GM21390 (cell line): ENCODE measurements around the gene LECT2.

ENCODE experiments used
- ATAC-seq: cut with Tn5 transposase; IDR thresholded peaks from one replicate; pipeline ENCODE4 v1.9.1; 2021; ENCODE audit not compliant: unreplicated experiment

The LECT2 gene

DNA sequence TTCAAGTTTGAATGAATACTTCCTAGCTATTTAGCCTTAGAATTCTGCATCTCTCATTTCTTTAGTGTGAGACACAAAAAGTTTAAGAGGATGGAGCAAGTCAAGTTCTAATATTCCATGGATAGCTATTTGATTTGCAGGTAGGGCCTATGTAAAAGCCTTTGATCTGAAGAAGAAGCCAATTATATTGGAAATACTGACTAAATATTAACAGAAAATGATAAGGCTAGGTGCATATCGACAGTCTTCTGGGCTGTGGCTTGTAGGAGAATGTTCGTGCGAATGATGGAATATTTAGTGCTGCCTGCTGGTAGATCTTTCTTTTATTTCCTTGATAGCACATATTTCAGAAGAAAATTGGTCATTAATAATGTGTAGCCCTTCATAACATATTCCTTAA, at the start of gene LECT2:
Gene LECT2, minus strand, starts transcription at position 85 of the 400 bp plus-strand sequence. CDS start 150 bp downstream, outside the sequence.
- ATAC-seq = no peak

GRCh38 chr5:136004436-136004835, 49.7 kb upstream of the LECT2 start:
- no peak for ATAC-seq

GRCh38 chr5:136001466-136001981, 46.7 kb upstream of the LECT2 start:
- ATAC-seq = no peak

DNA sequence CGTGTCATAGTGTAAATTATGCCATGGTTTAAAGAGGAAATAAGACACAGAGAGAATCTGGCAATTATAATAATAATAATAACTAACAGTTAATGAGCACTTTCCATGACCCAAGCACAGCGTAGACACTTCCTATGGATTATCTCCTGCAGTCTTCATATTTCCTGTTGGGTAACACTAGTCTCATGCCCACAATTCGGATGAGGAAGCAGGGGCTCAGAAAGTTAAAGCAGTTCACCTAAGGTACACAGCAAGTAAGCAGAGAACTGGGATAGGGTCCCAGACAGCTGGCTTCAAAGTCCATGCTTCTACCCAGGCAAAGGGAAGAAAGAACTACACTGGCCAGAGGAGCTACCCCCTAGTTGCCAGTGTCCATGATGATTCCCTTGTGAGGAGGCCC, 46.1 kb upstream of the LECT2 start:
- no peak for ATAC-seq

DNA sequence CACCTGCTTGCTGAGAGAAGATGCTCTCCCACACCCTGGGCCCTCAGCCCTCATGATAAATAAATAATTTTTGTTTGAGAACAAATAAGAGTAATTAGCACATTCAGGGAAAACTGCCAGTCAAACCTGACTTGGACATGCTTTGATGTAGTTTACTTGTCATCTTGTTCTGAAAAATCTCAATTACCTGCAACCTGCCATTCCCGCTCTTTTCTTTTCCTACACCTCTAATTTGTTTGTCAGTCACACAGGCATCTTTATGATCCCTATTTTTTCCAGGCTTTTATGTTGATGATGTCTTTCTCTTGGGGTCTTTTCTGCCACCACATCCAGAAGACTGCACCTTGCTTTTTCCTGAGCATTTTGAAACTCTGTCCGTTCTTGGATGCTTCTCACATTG, 45.4 kb upstream of the LECT2 start:
- ATAC-seq = no peak

- ATAC-seq = no peak
Observed at GRCh38 chr5:135999406-136000139, 44.8 kb upstream of the LECT2 start.

DNA sequence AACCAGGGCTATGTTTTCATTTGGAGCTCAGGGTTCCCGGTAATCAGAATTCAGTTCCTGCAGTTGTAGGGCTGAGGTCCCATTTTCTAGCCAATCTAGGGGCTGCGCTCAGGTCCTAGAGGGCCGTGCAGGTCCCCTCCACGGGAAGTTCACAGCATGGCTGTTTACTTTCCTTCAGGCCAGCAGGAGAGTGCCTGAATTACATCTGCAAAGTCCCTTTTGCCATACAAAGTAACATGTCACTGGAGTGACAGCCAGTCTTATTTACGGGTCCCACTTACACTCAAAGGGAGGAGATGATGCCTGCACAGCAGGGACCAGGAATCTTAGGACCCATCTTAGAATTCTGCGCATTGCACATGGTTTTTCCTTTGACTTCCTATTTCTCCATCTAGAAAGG, 44.1 kb upstream of the LECT2 start:
- ATAC-seq = no peak

GRCh38 chr5:135997673-135998335, 43.0 kb upstream of the LECT2 start:
- no peak for ATAC-seq

DNA sequence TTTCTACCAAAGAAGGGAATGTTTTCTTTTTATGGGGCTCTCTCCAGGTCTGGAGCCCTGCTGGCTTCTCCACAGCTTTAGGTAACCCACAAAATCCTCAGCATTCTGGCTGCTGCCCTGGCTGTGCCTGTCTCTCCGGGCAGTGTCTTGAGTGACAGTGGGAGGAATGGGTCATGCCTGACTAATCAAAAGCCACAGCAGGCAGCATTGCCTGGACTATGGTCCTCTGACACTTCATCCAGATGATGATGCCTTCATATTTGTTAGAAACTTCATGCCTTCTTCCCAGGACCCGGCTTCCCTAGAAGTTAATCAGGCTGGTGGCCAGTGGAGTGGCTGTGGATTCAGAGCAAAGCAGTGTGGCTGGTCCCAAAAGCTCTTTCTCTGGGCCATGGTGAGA, 41.8 kb upstream of the LECT2 start:
- no peak for ATAC-seq

GRCh38 chr5:135995976-135996375, 41.2 kb upstream of the LECT2 start:
- no peak for ATAC-seq

GRCh38 chr5:135993880-135994636, 39.3 kb upstream of the LECT2 start:
- no peak for ATAC-seq

DNA sequence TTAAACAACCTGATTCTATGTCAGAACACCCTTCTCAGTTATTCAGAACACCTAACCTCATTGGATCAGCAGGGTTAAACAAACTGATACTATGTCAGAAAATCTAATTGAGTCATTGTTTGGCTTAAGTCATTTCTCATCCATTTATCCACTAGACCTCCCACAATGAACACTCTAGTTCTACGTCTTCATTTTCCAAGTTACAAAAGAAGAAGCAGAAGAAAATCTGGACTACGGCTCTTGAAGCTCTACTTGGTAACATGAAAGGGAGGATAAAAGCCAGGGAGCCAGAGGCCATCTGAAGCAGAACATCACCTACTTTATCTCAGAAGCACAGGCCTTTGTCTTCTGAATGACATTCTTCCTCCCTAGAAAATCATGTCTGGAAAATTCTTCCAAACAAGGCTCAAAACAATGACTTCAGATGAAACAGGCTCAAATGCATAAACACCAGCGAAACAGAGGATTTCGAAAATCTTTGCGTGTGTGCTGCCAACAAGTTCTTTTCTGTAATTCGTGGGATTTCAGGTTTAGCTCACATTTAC, 38.6 kb upstream of the LECT2 start:
- no peak for ATAC-seq

DNA sequence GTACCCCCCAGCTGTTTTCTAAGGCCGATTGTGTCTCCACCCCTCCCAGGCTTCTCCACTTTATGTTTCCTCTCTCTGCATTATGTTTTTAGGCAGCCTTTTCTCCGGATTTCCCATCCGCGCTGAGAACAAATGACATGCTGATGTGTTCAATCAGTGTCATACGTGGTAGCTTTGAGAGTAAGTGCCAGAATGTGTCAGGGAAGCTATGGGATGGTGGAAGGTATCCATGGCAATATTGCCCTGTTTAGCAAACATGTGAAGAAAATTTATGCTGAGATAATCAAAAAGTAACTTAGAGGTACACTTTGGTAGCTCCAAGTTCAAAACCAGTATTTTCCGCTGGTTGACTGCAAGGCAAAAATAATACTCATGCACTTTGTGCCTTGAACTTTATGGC, 36.6 kb upstream of the LECT2 start:
- ATAC-seq = no peak

DNA sequence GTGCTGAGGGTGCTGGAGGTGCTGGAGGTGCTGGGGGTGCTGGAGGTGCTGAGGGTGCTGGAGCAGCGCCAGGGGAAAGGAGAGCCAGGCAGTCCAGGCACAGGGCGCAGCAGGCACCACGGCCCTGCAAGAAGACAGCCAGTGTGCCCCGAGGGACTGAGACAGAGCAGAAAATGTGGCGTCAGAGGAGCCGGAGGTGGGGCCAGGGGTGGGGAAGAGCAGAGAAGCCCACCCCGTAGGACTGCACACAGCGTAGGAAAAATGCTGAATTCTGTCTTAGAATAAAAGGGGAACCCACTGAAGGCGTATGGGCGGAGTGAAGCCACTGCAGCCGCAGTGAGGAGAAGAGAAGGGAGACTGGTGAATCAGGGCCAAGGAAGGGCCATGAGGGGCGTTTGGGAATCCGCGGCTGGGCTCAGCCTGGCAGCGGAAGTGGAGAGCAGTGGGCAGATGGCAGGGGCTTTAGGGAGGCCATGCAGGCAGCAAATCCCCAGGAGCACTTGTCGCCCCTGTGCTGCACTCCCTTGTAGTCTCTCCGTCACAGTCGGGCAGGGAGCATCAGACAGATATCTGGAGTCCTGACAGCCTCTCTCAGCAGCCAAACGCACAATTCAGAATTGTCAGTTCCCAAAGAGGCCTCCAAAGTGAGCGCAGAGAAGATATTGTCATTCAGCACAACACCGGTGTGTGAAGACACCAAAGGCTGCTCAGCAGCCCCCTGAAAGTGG, 35.9 kb upstream of the LECT2 start:
- no peak for ATAC-seq

DNA sequence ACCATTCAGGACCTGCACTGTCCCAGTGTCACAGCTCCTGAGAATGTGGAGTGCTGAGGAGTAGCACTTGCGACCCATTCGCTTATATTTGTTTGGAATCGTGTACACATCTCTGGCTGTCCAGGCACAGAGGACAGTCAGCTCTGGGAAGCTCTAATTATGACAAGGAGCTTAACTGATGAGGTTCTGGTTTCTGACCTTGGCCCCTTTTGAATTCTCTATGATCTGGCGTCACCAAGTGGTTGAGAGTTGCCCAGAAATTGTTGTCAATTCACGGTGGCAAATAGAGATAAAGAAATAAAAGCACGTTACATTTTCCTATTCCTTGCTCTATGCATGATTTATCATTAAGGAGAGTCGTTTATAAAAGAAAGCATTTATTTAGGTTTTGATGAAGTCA, 34.9 kb upstream of the LECT2 start:
- no peak for ATAC-seq

- ATAC-seq = no peak
Observed at GRCh38 chr5:135988546-135988945, 33.8 kb upstream of the LECT2 start.

GRCh38 chr5:135986891-135987401, 32.2 kb upstream of the LECT2 start:
- no peak for ATAC-seq

DNA sequence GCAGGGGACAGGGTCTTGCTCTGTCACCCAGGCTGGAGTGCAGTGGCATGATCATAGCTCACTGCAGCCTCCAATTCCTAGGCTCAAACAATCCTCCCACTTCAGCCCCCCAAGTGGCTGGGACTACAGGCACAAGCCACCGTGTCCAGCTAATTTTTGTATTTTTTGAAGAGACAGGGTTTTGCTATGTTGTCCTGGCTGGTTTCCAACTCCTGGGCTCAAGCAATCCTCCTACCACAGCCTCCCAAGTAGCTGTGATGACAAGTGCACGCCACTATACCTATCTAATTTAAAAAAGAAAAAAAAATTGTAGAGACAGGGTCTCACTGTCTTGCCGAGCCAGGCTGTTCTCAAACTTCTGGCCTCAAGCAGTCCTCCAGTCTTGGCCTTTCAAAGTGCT, 31.6 kb upstream of the LECT2 start:
- no peak for ATAC-seq

DNA sequence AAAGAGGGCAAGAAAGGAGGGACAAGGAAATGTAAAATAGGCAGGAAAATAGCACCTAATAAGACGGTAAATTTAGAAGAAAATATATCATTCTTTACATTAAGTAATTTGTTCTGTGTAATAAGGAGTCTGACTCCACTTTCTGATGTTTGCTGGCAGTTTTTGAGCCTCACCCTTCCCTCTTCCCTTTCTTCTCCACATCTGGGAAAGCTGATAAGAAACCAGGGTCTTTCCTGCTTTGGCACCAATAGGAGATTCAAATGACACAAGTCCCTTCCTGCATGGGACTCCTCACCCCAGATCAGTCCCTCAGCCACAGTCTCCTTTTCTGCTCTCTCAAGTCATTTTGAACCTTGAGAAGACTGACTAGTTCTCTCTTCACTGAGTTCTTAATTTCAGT, 31.2 kb upstream of the LECT2 start:
- ATAC-seq = no peak

GRCh38 chr5:135980620-135981019, 25.8 kb upstream of the LECT2 start:
- no peak for ATAC-seq

DNA sequence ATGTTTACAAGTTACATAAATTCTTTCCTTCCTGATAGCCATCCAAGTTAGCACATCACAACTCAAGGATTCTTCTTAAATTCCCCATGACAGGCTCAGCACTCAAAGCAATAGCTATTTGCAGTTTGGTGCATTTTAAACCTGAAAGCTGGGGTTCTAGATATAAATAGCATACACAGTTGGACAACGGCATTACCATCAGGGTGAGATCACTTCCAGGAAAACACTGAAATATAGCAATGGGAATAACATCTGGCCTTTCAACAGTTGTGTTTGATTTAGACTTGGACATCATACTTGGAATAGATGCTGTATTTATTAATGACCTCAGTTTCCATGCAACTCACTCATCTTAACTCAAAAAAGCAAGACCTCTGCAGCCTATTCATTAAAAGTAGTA, 24.7 kb upstream of the LECT2 start:
- no peak for ATAC-seq
